Fibroblast of lung (primary cell): ENCODE data around the gene WDR89. TPM values are rescaled to one million over a fixed set of nuclear protein-coding genes. Genes with fewer than 3 reads are reported as not detected.
A peak's percentile ranks its signal among the peaks of the same experiment; 100 is the strongest.
"Not testable (repeated sequence)": the region's sequence is repeated elsewhere in the genome, so short reads cannot be mapped to it uniquely, and the experiment has no call there.

Source experiments
- DNase-seq, 2 donors: peaks; one replicate each; pipeline versions ENCODE4 v3.0.0 to v3.0.0-alpha.2; 2010; ENCODE audit warnings: low read depth in 2 of 2
- H2AFZ ChIP-seq: 2 replicates; pipeline ENCODE4 v1.5.1; 2012; ENCODE audit warnings: low read length, control low read depth, inconsistent platforms
- H3K27ac ChIP-seq: 2 replicates; pipeline ENCODE4 v1.5.1; 2011; ENCODE audit warnings: low read length, control low read depth; ENCODE audit not compliant: insufficient read depth
- H3K27me3 ChIP-seq: 2 replicates; pipeline ENCODE4 v1.5.1; 2011; ENCODE audit warnings: mild to moderate bottlenecking, low read length; ENCODE audit not compliant: control insufficient read depth, insufficient read depth
- H3K36me3 ChIP-seq: 2 replicates; pipeline ENCODE4 v1.5.1; 2011; ENCODE audit warnings: low read length; ENCODE audit not compliant: control insufficient read depth, insufficient read depth
- H3K4me1 ChIP-seq: 2 replicates; pipeline ENCODE4 v1.5.1; 2011; ENCODE audit warnings: low read length; ENCODE audit not compliant: control insufficient read depth, insufficient read depth; ENCODE audit errors: extremely low read depth
- H3K4me2 ChIP-seq: 2 replicates; pipeline ENCODE4 v1.5.1; 2011; ENCODE audit warnings: low read length, control low read depth; ENCODE audit not compliant: insufficient read depth; ENCODE audit errors: extremely low read depth
- H3K4me3 ChIP-seq, 4 experiments: fragments of 200-600 bp in 1 of 4; sonication (generic) in 1 of 4; replicated peaks in 1 of 4; 2 replicates each; pipeline ENCODE4 v1.5.1; 2011 to 2016; ENCODE audit warnings: low read length in 4 of 4, low read depth in 3 of 4, mild to moderate bottlenecking in 3 of 4, control low read depth in 2 of 4, inconsistent platforms in 1 of 4, mixed read lengths in 1 of 4; ENCODE audit not compliant: insufficient read depth in 1 of 4; ENCODE audit errors: control extremely low read depth in 1 of 4
- H3K79me2 ChIP-seq: 2 replicates; pipeline ENCODE4 v1.5.1; 2012; ENCODE audit warnings: mild to moderate bottlenecking, low read length, inconsistent platforms; ENCODE audit not compliant: control insufficient read depth, insufficient read depth
- H3K9ac ChIP-seq: 2 replicates; pipeline ENCODE4 v1.5.1; 2011; ENCODE audit warnings: mild to moderate bottlenecking, low read length, control low read depth; ENCODE audit not compliant: insufficient read depth
- H3K9me3 ChIP-seq: 2 replicates; pipeline ENCODE4 v1.5.1; 2012; ENCODE audit warnings: low read depth, low read length; ENCODE audit not compliant: control insufficient read depth, insufficient read depth
- H4K20me1 ChIP-seq: 2 replicates; pipeline ENCODE4 v1.5.1; 2011; ENCODE audit warnings: low read length; ENCODE audit not compliant: control insufficient read depth, insufficient read depth; ENCODE audit errors: extremely low read depth
- CTCF ChIP-seq, 2 donors: IDR thresholded peaks in 1 of 2; conservative IDR thresholded peaks in 1 of 2; 1 replicate in 1 of 2; 2 replicates in 1 of 2; pipeline ENCODE4 v1.5.1; 2011 to 2012; ENCODE audit warnings: low read length in 2 of 2, control low read depth in 1 of 2, inconsistent platforms in 1 of 2, low read depth in 1 of 2, mild to moderate bottlenecking in 1 of 2
- EZH2 ChIP-seq: IDR thresholded peaks from 2 replicates; pipeline ENCODE4 v1.5.1; 2012; ENCODE audit warnings: low read length, control low read depth, mild to moderate bottlenecking; ENCODE audit errors: missing control alignments
- polyA plus RNA-seq, 2 donors: library from polyadenylated mRNA; depleted of rRNA in 1 of 2; stranded (reverse) in 1 of 2; unstranded in 1 of 2; fragments of >200 nt; gene quantifications; 2 replicates each; pipeline ENCODE4 v1.2.1, GENCODE V29; 2011 to 2012; ENCODE audit warnings: missing spikeins in 1 of 2
- total RNA-seq: library from RNA; depleted of rRNA; stranded (reverse); fragments of >200 nt; gene quantifications from 2 replicates; pipeline ENCODE4 v1.2.1, GENCODE V29; 2014

Gene WDR89
- total and polyA plus RNA-seq, 2 donors (not counting 1 experiment from before 2014, with no cell fraction given) = 7.7 to 11.1 TPM

GRCh38 chr14:63638493-63638892 is 3.2 kb downstream of the WDR89 start:
- H3K4me3 ChIP-seq = no peak overlapping the region
- H3K27me3 ChIP-seq = no peaks in the 10 kb centered on the region
- no peak for DNase-seq
- H3K79me2 ChIP-seq = peaks cover 13% of the 10 kb centered on the region
- no peaks in the 10 kb centered on the region for H3K36me3 ChIP-seq
- no peak overlapping the region for H3K27ac ChIP-seq
- H4K20me1 ChIP-seq = no peaks in the 10 kb centered on the region
- H3K4me1 ChIP-seq = no peaks in the 10 kb centered on the region
- no peak overlapping the region for H2AFZ ChIP-seq
- H3K9me3 ChIP-seq = no peaks in the 10 kb centered on the region
- H3K9ac ChIP-seq = no peak overlapping the region
- no peak overlapping the region for H3K4me2 ChIP-seq
- TF ChIP-seq EZH2 = no peak
- no peak for TF ChIP-seq CTCF (conservative IDR thresholded peaks at IDR 0.05 in 1 of 2, IDR thresholded peaks at IDR 0.05 in 1 of 2; ENCODE audit: low read depth in 1 of 2, low read length in 2 of 2)

GRCh38 chr14:63636094-63636635 is 5.5 kb downstream of the WDR89 start:
- not testable (repeated sequence) for H3K9me3 ChIP-seq, H3K4me1 ChIP-seq, DNase-seq, H2AFZ ChIP-seq, H3K4me3 ChIP-seq, H3K9ac ChIP-seq, H3K27ac ChIP-seq, H3K4me2 ChIP-seq, H3K27me3 ChIP-seq, H3K36me3 ChIP-seq, H4K20me1 ChIP-seq
- peaks cover 17% of the 10 kb centered on the region for H3K79me2 ChIP-seq

DNA sequence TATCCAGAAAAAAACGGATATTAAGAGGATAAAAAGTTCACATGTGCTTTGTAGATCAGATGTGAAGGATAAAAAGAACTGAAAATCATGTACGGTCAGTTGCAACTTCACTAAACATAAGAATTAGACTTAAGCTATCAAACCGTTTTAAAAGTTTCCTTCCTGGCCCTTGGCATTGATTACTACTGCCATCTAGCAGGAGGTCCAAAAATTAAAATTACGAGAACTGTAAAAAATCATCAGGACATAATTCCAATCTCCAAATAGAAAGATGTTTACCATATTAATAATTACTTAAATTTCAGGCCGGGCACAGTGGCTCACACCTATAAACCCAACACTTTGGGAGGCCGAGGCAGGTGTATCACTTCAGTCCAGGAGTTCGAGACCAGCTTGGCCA is 7.9 kb downstream of the WDR89 start:
- no peak overlapping the region for H2AFZ ChIP-seq
- no peaks in the 10 kb centered on the region for H3K4me1 ChIP-seq
- no peak overlapping the region for H3K27ac ChIP-seq
- no peak overlapping the region for H3K4me3 ChIP-seq
- peaks cover 8% of the 10 kb centered on the region for H3K79me2 ChIP-seq
- DNase-seq = peak in 1 of 2 donors; percentile 36
- no peaks in the 10 kb centered on the region for H3K9me3 ChIP-seq
- no peaks in the 10 kb centered on the region for H3K27me3 ChIP-seq
- no peaks in the 10 kb centered on the region for H3K36me3 ChIP-seq
- H4K20me1 ChIP-seq = no peaks in the 10 kb centered on the region
- H3K9ac ChIP-seq = no peak overlapping the region
- TF ChIP-seq EZH2 (no peak), CTCF (conservative IDR thresholded peaks at IDR 0.05 in 1 of 2, IDR thresholded peaks at IDR 0.05 in 1 of 2; ENCODE audit: low read depth in 1 of 2, low read length in 2 of 2) (peak; percentile 19 to 23)
- no peak overlapping the region for H3K4me2 ChIP-seq
